ENCODE measurements around the gene PSMC1.

The PSMC1 gene

GRCh38 chr14:90275820-90276219 is 19.5 kb downstream of the PSMC1 start:
- DNase-seq (ENCODE audit: low spot score): no peak

GRCh38 chr14:90276646-90277367 is 20.5 kb downstream of the PSMC1 start:
- DNase-seq (ENCODE audit: low spot score): no peak

DNA sequence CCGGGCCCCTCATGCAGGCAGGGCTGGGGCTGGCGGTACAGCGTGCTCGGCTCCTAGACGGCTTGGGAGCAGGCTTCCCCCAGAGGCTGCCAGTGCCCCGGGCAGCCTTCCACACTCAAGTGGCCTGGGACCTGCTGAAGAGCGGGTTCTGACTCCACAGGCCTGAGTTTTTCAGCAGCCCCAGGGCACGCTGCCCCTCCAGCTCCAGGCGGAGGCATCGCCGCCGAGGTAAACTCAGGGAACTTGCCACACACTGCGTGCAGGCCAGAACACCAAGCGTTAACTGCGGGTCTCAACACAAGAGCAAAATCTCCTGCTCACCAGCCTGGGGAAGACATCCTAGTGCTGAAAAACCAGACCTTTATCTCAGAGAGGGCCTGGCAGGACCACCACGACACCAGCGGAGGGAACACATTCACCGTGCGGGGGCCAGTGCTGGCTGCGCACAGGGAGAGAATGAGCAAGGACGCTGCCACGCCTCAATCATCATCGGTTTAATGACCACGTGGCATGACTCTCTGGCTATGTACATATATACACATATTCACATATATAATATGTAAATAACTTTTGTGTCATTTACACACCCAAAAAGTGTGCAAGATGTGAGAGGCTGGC is 21.3 kb downstream of the PSMC1 start:
- DNase-seq (ENCODE audit: low spot score): no peak

GRCh38 chr14:90278199-90279175 is 22.1 kb downstream of the PSMC1 start:
- DNase-seq (ENCODE audit: low spot score): no peak

DNA sequence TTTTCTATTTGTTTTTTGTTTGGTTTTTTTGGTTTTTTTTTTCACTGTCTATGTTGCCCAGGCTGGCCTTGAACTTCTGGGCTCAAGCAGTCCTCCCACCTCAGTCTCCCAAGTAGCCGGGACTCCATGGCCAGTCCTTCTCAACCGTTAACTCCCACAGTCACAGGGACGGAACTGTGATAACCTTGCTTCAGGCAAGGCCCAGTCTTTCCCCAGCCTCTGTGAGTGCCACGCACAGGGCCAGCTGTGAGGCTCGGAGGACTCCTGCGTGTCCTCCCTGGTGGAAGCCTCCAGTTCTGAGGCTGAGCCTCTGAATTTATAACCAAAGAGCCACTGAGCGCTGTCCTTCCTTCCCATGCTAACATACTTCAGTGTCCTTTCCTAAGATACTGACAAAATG is 23.7 kb downstream of the PSMC1 start:
- no peak for DNase-seq (ENCODE audit: low spot score)

DNA sequence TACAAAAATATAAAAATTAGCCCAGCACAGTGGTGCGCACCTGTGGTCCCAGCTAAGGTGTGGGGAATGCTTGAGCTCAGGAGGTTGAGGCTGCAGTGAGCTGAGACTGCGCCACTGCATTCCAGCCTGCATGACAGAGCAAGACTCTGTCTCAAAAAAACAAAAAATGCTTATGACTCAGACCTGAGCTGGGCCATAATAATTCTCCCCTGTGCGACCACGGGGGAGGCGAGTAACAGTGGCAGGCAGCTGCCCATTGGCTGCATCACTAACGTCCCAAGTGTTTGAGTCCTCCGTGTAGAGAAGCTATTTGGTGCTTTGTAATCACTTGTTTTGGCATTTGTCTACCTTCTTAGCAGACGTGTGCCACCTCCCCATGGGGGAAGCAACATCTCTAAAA is 24.9 kb downstream of the PSMC1 start:
- DNase-seq (ENCODE audit: low spot score): no peak

DNA sequence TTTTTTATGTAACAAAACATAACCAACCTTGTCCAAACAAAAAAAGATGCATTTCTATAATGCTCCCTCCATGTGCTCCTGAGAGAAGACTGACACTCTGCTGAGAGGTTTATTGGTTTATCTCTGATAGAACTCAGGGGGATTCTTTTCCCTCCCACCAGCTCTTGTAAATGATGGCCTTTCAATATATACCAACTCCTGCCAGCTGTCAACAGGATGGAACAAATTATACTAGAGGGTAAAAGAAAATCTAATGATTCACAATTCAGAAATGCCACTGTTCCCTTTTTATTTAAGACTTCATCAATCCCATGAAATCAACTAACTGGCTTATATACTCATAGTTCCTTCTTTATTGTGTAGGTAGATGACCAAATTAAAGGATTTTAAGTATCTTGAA is 25.4 kb downstream of the PSMC1 start:
- no peak for DNase-seq (ENCODE audit: low spot score)

DNA sequence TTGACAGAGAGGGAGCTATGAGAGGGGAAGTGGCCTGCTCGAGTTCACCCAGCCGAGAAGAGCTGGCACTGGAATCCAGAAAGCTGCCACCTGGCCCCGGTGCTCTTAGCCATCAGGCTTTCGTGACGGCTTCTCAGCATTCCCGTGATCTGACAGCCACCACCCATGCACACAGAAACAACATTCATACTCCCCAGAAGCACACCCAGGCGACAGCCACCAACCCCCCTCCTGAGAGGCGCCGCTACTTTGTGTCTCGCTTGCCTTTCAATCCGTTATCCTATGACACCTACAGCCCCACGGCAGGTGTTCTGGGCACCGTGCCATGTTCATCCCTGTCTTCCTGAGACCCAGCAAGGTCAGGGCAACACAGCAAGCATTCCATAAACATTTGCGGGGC is 31.4 kb downstream of the PSMC1 start:
- no peak for DNase-seq (ENCODE audit: low spot score)

DNA sequence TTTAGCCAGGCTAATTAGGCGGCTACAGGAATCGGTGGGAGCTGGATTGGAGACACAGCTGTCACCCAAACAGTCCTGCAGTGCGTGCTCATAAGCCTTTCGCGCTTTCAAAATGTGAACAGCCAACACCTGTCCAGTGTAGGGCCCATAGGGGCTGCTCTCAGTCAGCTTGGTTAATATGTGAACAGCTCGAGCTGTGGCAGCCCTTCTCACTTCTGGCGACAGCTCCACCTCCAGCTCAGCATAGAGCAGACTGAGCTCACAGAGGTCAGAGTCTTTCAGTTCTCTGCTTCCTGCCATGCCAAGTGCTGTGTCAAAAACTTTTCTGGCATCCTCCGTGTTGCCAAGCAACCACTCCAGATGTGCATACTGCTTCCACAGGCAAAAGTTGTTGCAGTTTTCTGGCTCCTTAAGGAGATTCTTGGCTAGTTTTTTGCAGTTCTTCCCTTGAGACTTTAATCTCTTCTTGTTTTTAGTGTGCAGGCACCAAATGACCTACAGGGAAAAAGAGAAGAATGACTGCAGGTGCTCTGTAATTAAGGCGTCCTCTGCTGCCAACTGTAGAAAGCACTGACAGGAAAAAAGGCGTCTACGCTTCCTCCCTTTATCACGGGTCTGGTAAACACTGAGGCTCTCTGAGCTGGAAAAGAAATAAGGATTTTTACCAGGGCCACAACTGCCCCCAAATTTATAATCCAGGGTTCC is 32.5 kb downstream of the PSMC1 start:
- DNase-seq (ENCODE audit: low spot score): no peak

DNA sequence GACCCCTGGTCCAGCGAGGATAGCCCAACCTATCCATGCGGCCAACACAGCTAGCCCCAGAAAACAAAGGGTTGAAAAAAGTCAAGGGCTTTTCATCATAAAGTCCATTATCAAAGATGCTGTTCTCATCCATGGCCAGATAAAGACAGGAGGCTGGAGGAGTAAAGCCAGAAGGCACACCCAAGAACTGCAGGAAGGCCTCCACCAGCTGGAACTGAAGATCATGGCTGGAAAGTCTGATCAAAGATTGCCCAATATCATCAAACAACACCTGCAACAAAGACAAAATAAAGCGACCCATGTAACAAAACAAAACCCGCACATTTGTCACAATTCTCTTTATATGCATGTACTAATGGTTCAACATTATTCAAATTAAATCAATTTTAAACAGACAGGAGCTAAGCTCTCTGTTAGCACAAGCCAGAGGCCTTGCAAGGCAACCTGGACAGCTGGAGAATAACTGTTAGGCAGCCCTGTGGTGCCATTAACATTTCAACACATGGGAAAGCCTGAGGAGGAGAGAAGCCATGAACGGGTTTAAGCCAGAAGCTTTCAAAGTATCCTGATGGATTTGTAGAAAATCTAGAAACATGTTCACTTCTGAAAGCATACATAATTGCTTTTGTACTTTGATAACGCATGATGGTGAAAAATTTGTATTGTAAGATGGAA is 34.1 kb downstream of the PSMC1 start:
- no peak for DNase-seq (ENCODE audit: low spot score)

DNA sequence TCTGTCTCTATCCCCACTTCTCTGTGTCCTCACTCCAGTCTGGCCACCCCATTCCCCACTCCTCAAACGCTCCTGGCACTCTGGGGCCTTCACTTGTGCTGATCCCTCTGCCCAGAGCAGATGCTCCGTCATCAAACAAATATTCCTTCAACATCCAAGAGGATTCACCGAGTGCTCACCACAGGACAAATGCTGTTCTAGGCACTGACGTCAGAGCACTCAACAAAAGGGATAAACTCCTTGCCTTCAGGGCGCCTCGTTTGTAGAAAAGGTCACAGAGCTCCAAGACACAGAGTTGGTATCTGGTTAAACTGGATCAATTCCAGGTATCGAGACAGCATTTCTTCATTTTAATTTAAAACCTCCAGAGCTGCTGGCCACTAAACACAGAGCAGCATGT is 35.3 kb downstream of the PSMC1 start:
- no peak for DNase-seq (ENCODE audit: low spot score)

DNA sequence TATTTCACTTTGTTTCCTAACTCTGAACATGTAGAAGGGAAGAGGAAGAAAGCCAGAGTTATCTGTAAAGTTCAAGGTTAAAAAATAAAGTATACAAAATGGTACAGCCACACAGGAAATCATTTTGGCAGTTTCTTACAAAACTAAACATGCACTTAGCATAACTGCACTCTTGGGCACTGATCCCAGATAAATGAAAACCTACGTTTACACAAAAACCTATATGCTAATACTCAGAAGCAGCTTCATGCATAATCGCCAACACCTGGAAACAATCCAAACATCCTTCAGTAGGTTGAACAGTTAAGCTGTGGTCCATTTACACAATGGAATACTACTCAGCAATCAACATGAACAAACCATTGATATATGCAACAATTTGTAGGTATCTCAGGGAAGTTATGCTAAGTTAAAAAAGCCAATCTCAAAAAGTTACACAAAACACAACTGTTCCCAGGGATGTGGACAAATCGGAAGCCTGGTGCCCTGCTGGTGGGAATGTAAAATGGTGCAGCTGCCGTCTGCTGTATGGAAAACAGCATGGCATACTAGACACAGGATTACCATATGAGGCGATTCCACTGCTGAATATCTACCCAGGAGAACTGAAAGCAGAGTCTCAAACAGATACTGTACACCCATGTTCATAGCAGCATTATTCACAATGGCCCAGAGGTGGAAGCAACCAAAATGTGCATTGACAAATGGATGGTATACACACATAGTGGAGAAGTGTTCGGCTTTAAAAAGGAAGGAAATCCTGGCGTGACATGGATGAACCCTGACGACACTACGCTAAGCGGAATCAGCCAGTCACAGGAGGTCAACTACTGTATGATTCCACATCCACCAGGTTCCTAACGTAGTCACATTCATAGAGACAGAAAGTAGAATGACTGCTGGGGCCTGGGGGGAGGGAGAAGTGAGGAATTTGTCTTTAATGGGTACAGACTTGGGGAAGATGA is 37.7 kb downstream of the PSMC1 start:
- DNase-seq (ENCODE audit: low spot score): no peak

GRCh38 chr14:90294872-90295271 is 38.5 kb downstream of the PSMC1 start:
- no peak for DNase-seq (ENCODE audit: low spot score)

DNA sequence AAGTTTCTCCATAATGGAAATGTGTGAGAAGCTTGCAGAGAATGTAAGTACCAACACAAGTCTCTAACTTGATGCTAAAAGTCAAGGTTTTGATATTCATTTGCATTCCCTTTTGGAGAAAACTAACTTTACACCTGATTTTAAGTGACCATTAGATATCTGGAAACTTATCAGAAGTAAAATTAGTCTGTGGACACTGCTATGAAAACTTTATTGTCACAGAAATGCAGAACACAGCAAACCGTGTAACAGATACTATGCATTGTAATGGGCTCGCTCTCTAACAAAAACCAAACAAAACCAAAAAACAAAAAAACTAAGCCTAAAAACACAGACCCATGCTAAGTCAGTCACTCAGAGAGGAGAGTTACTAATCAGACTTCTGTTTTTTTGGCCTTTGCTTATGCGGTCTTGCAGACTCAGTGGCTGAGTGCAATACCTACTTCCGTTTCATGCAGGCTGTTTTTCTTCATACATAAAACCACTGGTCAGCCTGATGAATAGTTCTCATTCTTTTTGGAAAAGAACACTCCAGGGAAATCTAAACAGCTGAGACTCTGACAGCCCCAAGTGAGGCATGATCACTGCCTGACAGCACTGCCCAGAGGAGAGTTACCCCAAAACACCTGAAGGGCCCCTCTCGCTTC is 39.6 kb downstream of the PSMC1 start:
- no peak for DNase-seq (ENCODE audit: low spot score)

- DNase-seq (ENCODE audit: low spot score): no peak
Measured at GRCh38 chr14:90296641-90297040, 40.3 kb downstream of the PSMC1 start.

GRCh38 chr14:90297876-90298629 is 41.7 kb downstream of the PSMC1 start:
- no peak for DNase-seq (ENCODE audit: low spot score)

DNA sequence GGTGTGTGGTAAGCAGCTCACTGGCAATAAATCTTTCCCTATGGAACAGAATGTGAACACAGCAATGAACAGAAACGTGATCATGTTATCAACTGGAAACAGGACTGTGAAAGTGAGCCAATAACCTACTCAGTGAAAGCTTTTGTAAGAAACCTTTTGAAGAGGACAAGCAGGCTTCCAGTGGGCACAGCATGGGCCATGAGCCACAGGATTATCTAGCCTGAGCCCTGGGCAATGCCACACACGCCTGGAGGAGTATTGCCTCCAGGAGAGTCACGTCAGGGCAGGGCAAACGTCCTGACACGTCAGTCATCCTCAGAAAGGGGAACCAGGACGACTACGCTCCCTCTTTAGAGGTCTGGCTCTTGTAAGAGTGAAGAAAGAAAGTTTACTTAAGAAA is 43.1 kb downstream of the PSMC1 start:
- no peak for DNase-seq (ENCODE audit: low spot score)

GRCh38 chr14:90300611-90301047 is 44.3 kb downstream of the PSMC1 start:
- DNase-seq (ENCODE audit: low spot score): no peak

- no peak for DNase-seq (ENCODE audit: low spot score)
Measured at GRCh38 chr14:90301122-90301521, 44.8 kb downstream of the PSMC1 start.

Data from SK-N-DZ (cell line).